ENCODE data around the gene ATP6V1C2. TPM values are rescaled to one million over a fixed set of nuclear protein-coding genes. Genes with fewer than 3 reads are reported as not detected.

ATP6V1C2 gene
- total and polyA plus RNA-seq, 4 donors = 0.13 to 2.5 (median 1.1) TPM

- no peaks in the 10 kb centered on the region for H3K9me3 ChIP-seq (ENCODE audit: control insufficient read depth, low read length)
- no peak for ATAC-seq (ENCODE audit: low FRiP score)
- H3K4me3 ChIP-seq (ENCODE audit: low read length in 2 of 2) = no peak overlapping the region
- no peak for DNase-seq
- intact Hi-C loops (cut with DNase I) = no loop called here
- no peaks in the 10 kb centered on the region for H3K4me1 ChIP-seq (ENCODE audit: control insufficient read depth in 1 of 2, insufficient read depth in 2 of 2, low read length in 2 of 2)
- WGBS, 2 donors = 72 to 79% methylated on average over 4 of the region's 4 CpGs
- no peak overlapping the region for H3K27ac ChIP-seq (ENCODE audit: low read depth in 1 of 2, low read length in 2 of 2)
- no peaks in the 10 kb centered on the region for H3K27me3 ChIP-seq (ENCODE audit: control insufficient read depth in 1 of 2, insufficient read depth in 2 of 2, low read length in 1 of 2)
- peaks cover 0 to 12% of the 10 kb centered on the region in 2 donors for H3K36me3 ChIP-seq (ENCODE audit: control insufficient read depth in 1 of 2, insufficient read depth in 2 of 2, low read length in 1 of 2)
Measured at GRCh38 chr2:10783421-10783820, 62.0 kb downstream of the ATP6V1C2 start.

- intact Hi-C loops (cut with DNase I) = no loop called here
Measured at GRCh38 chr2:10784719-10785118, 63.3 kb downstream of the ATP6V1C2 start.

GRCh38 chr2:10785260-10785659 lies 63.8 kb downstream of the ATP6V1C2 start:
- no peaks in the 10 kb centered on the region for H3K27me3 ChIP-seq (ENCODE audit: control insufficient read depth in 1 of 2, insufficient read depth in 2 of 2, low read length in 1 of 2)
- WGBS, 2 donors = 84 to 92% methylated on average over 5 of the region's 5 CpGs
- no peaks in the 10 kb centered on the region for H3K4me1 ChIP-seq (ENCODE audit: control insufficient read depth in 1 of 2, insufficient read depth in 2 of 2, low read length in 2 of 2)
- intact Hi-C loops (cut with DNase I) = no loop called here
- ATAC-seq (ENCODE audit: low FRiP score) (no peak), DNase-seq (no peak)
- H3K27ac ChIP-seq (ENCODE audit: low read depth in 1 of 2, low read length in 2 of 2) = no peak overlapping the region
- H3K4me3 ChIP-seq (ENCODE audit: low read length in 2 of 2) = no peak overlapping the region
- no peaks in the 10 kb centered on the region for H3K9me3 ChIP-seq (ENCODE audit: control insufficient read depth, low read length)
- H3K36me3 ChIP-seq (ENCODE audit: control insufficient read depth in 1 of 2, insufficient read depth in 2 of 2, low read length in 1 of 2) = peaks cover 1 to 12% of the 10 kb centered on the region in 2 donors

More at GRCh38 chr2:10784719-10785118, 63.3 kb downstream of the ATP6V1C2 start:
- 87 to 92% methylated on average over 9 of the region's 9 CpGs for WGBS, 2 donors
- Histone ChIP-seq H3K27ac (ENCODE audit: low read depth in 1 of 2, low read length in 2 of 2) (no peak overlapping the region), H3K27me3 (ENCODE audit: control insufficient read depth in 1 of 2, insufficient read depth in 2 of 2, low read length in 1 of 2) (no peaks in the 10 kb centered on the region), H3K4me3 (ENCODE audit: low read length in 2 of 2) (no peak overlapping the region), H3K9me3 (ENCODE audit: control insufficient read depth, low read length) (no peaks in the 10 kb centered on the region), H3K4me1 (ENCODE audit: control insufficient read depth in 1 of 2, insufficient read depth in 2 of 2, low read length in 2 of 2) (no peaks in the 10 kb centered on the region), H3K36me3 (ENCODE audit: control insufficient read depth in 1 of 2, insufficient read depth in 2 of 2, low read length in 1 of 2) (peaks cover 0 to 12% of the 10 kb centered on the region in 2 donors)
- DNase-seq = no peak
- no peak for ATAC-seq (ENCODE audit: low FRiP score)

GRCh38 chr2:10786240-10786982 lies 65.0 kb downstream of the ATP6V1C2 start:
- DNase-seq (peak in 1 of 2 donors; percentile 47), ATAC-seq (ENCODE audit: low FRiP score) (no peak)
- H3K27me3 ChIP-seq (ENCODE audit: control insufficient read depth in 1 of 2, insufficient read depth in 2 of 2, low read length in 1 of 2) = no peaks in the 10 kb centered on the region
- WGBS, 2 donors = 90 to 91% methylated on average over 12 of the region's 12 CpGs
- H3K27ac ChIP-seq (ENCODE audit: low read depth in 1 of 2, low read length in 2 of 2) = no peak overlapping the region
- no peaks in the 10 kb centered on the region for H3K9me3 ChIP-seq (ENCODE audit: control insufficient read depth, low read length)
- H3K4me3 ChIP-seq (ENCODE audit: low read length in 2 of 2) = no peak overlapping the region
- H3K4me1 ChIP-seq (ENCODE audit: control insufficient read depth in 1 of 2, insufficient read depth in 2 of 2, low read length in 2 of 2) = no peaks in the 10 kb centered on the region
- peaks cover 4 to 10% of the 10 kb centered on the region in 2 donors for H3K36me3 ChIP-seq (ENCODE audit: control insufficient read depth in 1 of 2, insufficient read depth in 2 of 2, low read length in 1 of 2)
- intact Hi-C loops (cut with DNase I) = no loop called here

GRCh38 chr2:10787176-10787968 lies 65.9 kb downstream of the ATP6V1C2 start:
- H3K9me3 ChIP-seq (ENCODE audit: control insufficient read depth, low read length) = no peaks in the 10 kb centered on the region
- 87 to 90% methylated on average over 20 of the region's 20 CpGs for WGBS, 2 donors
- H3K4me1 ChIP-seq (ENCODE audit: control insufficient read depth in 1 of 2, insufficient read depth in 2 of 2, low read length in 2 of 2) = no peaks in the 10 kb centered on the region
- intact Hi-C loops (cut with DNase I) = no loop called here
- H3K27me3 ChIP-seq (ENCODE audit: control insufficient read depth in 1 of 2, insufficient read depth in 2 of 2, low read length in 1 of 2) = no peaks in the 10 kb centered on the region
- no peak overlapping the region for H3K4me3 ChIP-seq (ENCODE audit: low read length in 2 of 2)
- H3K36me3 ChIP-seq (ENCODE audit: control insufficient read depth in 1 of 2, insufficient read depth in 2 of 2, low read length in 1 of 2) = peaks cover 8 to 10% of the 10 kb centered on the region in 2 donors
- H3K27ac ChIP-seq (ENCODE audit: low read depth in 1 of 2, low read length in 2 of 2) = no peak overlapping the region
- peak in 1 of 2 donors; percentile 62 for DNase-seq
- no peak for ATAC-seq (ENCODE audit: low FRiP score)

- intact Hi-C loops (cut with DNase I) = no loop called here
- Histone ChIP-seq H3K27ac (ENCODE audit: low read depth in 1 of 2, low read length in 2 of 2) (no peak overlapping the region), H3K4me1 (ENCODE audit: control insufficient read depth in 1 of 2, insufficient read depth in 2 of 2, low read length in 2 of 2) (no peaks in the 10 kb centered on the region), H3K27me3 (ENCODE audit: control insufficient read depth in 1 of 2, insufficient read depth in 2 of 2, low read length in 1 of 2) (no peaks in the 10 kb centered on the region), H3K9me3 (ENCODE audit: control insufficient read depth, low read length) (no peaks in the 10 kb centered on the region), H3K4me3 (ENCODE audit: low read length in 2 of 2) (no peak overlapping the region), H3K36me3 (ENCODE audit: control insufficient read depth in 1 of 2, insufficient read depth in 2 of 2, low read length in 1 of 2) (peaks cover 8 to 15% of the 10 kb centered on the region in 2 donors)
- ATAC-seq (ENCODE audit: low FRiP score) = no peak
- DNase-seq = no peak
- WGBS, 2 donors = 91 to 92% methylated on average over 8 of the region's 8 CpGs
Measured at GRCh38 chr2:10788855-10789254, 67.4 kb downstream of the ATP6V1C2 start.

- Histone ChIP-seq H3K36me3 (ENCODE audit: control insufficient read depth in 1 of 2, insufficient read depth in 2 of 2, low read length in 1 of 2) (peaks cover 11 to 12% of the 10 kb centered on the region in 2 donors), H3K27me3 (ENCODE audit: control insufficient read depth in 1 of 2, insufficient read depth in 2 of 2, low read length in 1 of 2) (no peaks in the 10 kb centered on the region), H3K4me1 (ENCODE audit: control insufficient read depth in 1 of 2, insufficient read depth in 2 of 2, low read length in 2 of 2) (no peaks in the 10 kb centered on the region), H3K27ac (ENCODE audit: low read depth in 1 of 2, low read length in 2 of 2) (no peak overlapping the region), H3K4me3 (ENCODE audit: low read length in 2 of 2) (no peak overlapping the region), H3K9me3 (ENCODE audit: control insufficient read depth, low read length) (no peaks in the 10 kb centered on the region)
- ATAC-seq (ENCODE audit: low FRiP score) (no peak), DNase-seq (no peak)
- WGBS, 2 donors = 91 to 94% methylated on average over 6 of the region's 6 CpGs
- intact Hi-C loops (cut with DNase I) = no loop called here
Measured at GRCh38 chr2:10790228-10790973, 69.0 kb downstream of the ATP6V1C2 start.

- WGBS, 2 donors = 55 to 57% methylated on average over 2 of the region's 2 CpGs
- Histone ChIP-seq H3K36me3 (ENCODE audit: control insufficient read depth in 1 of 2, insufficient read depth in 2 of 2, low read length in 1 of 2) (peaks cover 12 to 15% of the 10 kb centered on the region in 2 donors), H3K27ac (ENCODE audit: low read depth in 1 of 2, low read length in 2 of 2) (no peak overlapping the region), H3K27me3 (ENCODE audit: control insufficient read depth in 1 of 2, insufficient read depth in 2 of 2, low read length in 1 of 2) (no peaks in the 10 kb centered on the region), H3K4me3 (ENCODE audit: low read length in 2 of 2) (no peak overlapping the region), H3K4me1 (ENCODE audit: control insufficient read depth in 1 of 2, insufficient read depth in 2 of 2, low read length in 2 of 2) (no peaks in the 10 kb centered on the region), H3K9me3 (ENCODE audit: control insufficient read depth, low read length) (no peaks in the 10 kb centered on the region)
- intact Hi-C loops (cut with DNase I) = no loop called here
- ATAC-seq (ENCODE audit: low FRiP score) (no peak), DNase-seq (no peak)
Measured at GRCh38 chr2:10792001-10792634, 70.7 kb downstream of the ATP6V1C2 start.

Measured in aorta (tissue), 5 donors.